WTC11 (cell line): Measurements from ENCODE around the gene MLF2. TPM values are rescaled to one million over a fixed set of nuclear protein-coding genes. Genes with fewer than 3 reads are reported as not detected.

Experiments
- ATF1 ChIP-seq: sonication (generic); formaldehyde crosslinking; IDR thresholded peaks from 2 replicates; pipeline ENCODE4 v1.8.1; 2023; ENCODE audit warnings: mild to moderate bottlenecking, moderate library complexity, missing genetic modification reagents
- CREB1 ChIP-seq: sonication (generic); formaldehyde crosslinking; IDR thresholded peaks from 2 replicates; pipeline ENCODE4 v1.8.0; 2023; ENCODE audit warnings: mild to moderate bottlenecking, missing genetic modification reagents
- FOXP1 ChIP-seq: sonication (generic); formaldehyde crosslinking; IDR thresholded peaks from 2 replicates; pipeline ENCODE4 v1.8.0; 2022; ENCODE audit warnings: missing genetic modification reagents, mild to moderate bottlenecking, moderate library complexity, borderline replicate concordance
- GRHL2 ChIP-seq: fragments of 250-450 bp; sonication (Bioruptor Pico); IDR thresholded peaks from 2 replicates; pipeline ENCODE4 v1.8.0; 2022; ENCODE audit warnings: mild to moderate bottlenecking, moderate library complexity; ENCODE audit not compliant: insufficient replicate concordance, severe bottlenecking
- GTF2I ChIP-seq: fragments of 250-450 bp; sonication (Bioruptor Pico); conservative IDR thresholded peaks from 2 replicates; pipeline ENCODE4 v1.4.0; 2021; ENCODE audit warnings: mild to moderate bottlenecking
- MXD4 ChIP-seq: fragments of 250-450 bp; sonication (Bioruptor Pico); IDR thresholded peaks from 2 replicates; pipeline ENCODE4 v1.8.0; 2021; ENCODE audit warnings: mild to moderate bottlenecking, moderate library complexity, borderline replicate concordance
- NR1H2 ChIP-seq: sonication (generic); formaldehyde crosslinking; IDR thresholded peaks from 2 replicates; pipeline ENCODE4 v1.9.0; 2021; ENCODE audit warnings: mild to moderate bottlenecking, moderate library complexity, missing genetic modification reagents
- OVOL2 ChIP-seq: fragments of 250-450 bp; sonication (Bioruptor Pico); IDR thresholded peaks from 2 replicates; pipeline ENCODE4 v1.9.0; 2021; ENCODE audit warnings: mild to moderate bottlenecking, borderline replicate concordance
- RELA ChIP-seq: sonication (generic); formaldehyde crosslinking; IDR thresholded peaks from 2 replicates; pipeline ENCODE4 v1.8.1; 2022; ENCODE audit warnings: missing genetic modification reagents, mild to moderate bottlenecking, borderline replicate concordance
- SMAD4 ChIP-seq: sonication (generic); formaldehyde crosslinking; IDR thresholded peaks from 2 replicates; pipeline ENCODE4 v1.8.0; 2022; ENCODE audit warnings: mild to moderate bottlenecking, missing genetic modification reagents
- SP1 ChIP-seq: sonication (generic); formaldehyde crosslinking; conservative IDR thresholded peaks from 2 replicates; pipeline ENCODE4 v1.8.1; 2022; ENCODE audit warnings: missing genetic modification reagents
- TEAD4 ChIP-seq: sonication (generic); formaldehyde crosslinking; IDR thresholded peaks from 2 replicates; pipeline ENCODE4 v1.8.0; 2022; ENCODE audit warnings: mild to moderate bottlenecking, missing genetic modification reagents
- ZNF232 ChIP-seq: sonication (generic); formaldehyde crosslinking; IDR thresholded peaks from 2 replicates; pipeline ENCODE4 v1.8.0; 2022; ENCODE audit warnings: mild to moderate bottlenecking, missing genetic modification reagents
- ZNF317 ChIP-seq: sonication (generic); formaldehyde crosslinking; IDR thresholded peaks from 2 replicates; pipeline ENCODE4 v1.8.1; 2023; ENCODE audit warnings: low read depth, mild to moderate bottlenecking, moderate library complexity, missing genetic modification reagents, borderline replicate concordance
- ZNF671 ChIP-seq: fragments of 250-450 bp; sonication (Bioruptor Pico); IDR thresholded peaks from 2 replicates; pipeline ENCODE4 v1.8.0; 2021; ENCODE audit warnings: mild to moderate bottlenecking
- total RNA-seq: library from RNA; stranded (reverse); gene quantifications from 3 replicates; pipeline ENCODE4 v1.2.3, GENCODE V29; 2021
- TF ChIP-seq, protein P1 (sequence below): fragments of 250-450 bp; sonication (Bioruptor Pico); IDR thresholded peaks from 2 replicates; pipeline ENCODE4 v1.9.0; 2021; ENCODE audit warnings: mild to moderate bottlenecking, borderline replicate concordance
- TF ChIP-seq, protein P2 (sequence below): fragments of 250-450 bp; sonication (Bioruptor Pico); IDR thresholded peaks from 2 replicates; pipeline ENCODE4 v1.9.0; 2021; ENCODE audit warnings: mild to moderate bottlenecking
- TF ChIP-seq, protein P3 (sequence below): sonication (generic); formaldehyde crosslinking; IDR thresholded peaks from 2 replicates; pipeline ENCODE4 v1.8.0; 2022; ENCODE audit warnings: mild to moderate bottlenecking, missing genetic modification reagents
- TF ChIP-seq, protein P4 (sequence below): sonication (generic); formaldehyde crosslinking; IDR thresholded peaks from 2 replicates; pipeline ENCODE4 v1.8.1; 2023; ENCODE audit warnings: mild to moderate bottlenecking, missing genetic modification reagents
- TF ChIP-seq, protein P5 (sequence below): sonication (generic); formaldehyde crosslinking; IDR thresholded peaks from 2 replicates; pipeline ENCODE4 v1.8.1; 2023; ENCODE audit warnings: mild to moderate bottlenecking, missing genetic modification reagents
- TF ChIP-seq, protein P6 (sequence below): fragments of 250-450 bp; sonication (Bioruptor Pico); IDR thresholded peaks from 2 replicates; pipeline ENCODE4 v2.1.2; 2022; ENCODE audit warnings: mild to moderate bottlenecking, moderate library complexity
- TF ChIP-seq, protein P7 (sequence below): sonication (generic); formaldehyde crosslinking; conservative IDR thresholded peaks from 2 replicates; pipeline ENCODE4 v1.8.1; 2022; ENCODE audit warnings: mild to moderate bottlenecking, missing genetic modification reagents
- TF ChIP-seq, protein P8 (sequence below): fragments of 250-450 bp; sonication (Bioruptor Pico); IDR thresholded peaks from 2 replicates; pipeline ENCODE4 v1.8.0; 2021; ENCODE audit warnings: mild to moderate bottlenecking

Gene MLF2
- total RNA-seq, 1 experiment from 2014 or later, result 236 TPM

DNA sequence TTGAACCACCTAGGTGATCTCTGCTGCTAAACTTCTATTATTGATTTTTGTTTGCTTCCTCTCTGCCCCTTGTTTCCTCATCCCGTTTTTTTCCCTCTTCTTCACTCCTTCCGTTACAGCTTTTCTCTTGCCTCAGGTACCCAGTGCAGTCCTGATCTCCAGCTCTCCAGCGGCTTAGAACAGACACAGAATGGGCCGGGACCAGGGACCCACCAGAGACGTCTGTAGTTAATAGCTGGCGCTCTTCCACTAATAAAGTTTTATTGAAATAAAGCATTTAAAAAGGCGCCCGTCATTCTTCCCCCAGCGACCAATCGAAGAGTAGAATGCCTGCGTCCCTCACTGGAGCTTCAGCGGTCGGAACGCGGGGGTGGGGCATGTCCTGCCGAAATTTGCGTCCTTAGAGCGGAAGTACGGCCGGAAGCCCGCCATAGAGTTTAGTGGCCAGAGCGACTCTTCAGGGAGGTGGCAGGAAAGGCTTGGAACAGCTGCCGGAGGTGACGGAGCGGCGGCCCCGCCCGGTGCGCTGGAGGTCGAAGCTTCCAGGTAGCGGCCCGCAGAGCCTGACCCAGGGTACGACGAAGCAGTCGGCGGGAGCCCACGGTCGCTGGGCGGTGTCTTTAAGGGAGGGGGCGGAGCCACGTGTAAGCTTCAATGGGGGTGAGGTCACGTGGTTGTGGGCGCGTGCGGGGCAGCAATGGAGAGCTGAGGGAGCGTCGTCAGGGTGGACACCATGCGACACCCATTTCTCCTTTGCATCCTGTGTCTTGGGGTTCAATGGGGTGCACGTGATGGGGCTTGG, 29.1 kb downstream of the MLF2 start, which contains the start of gene COPS7A (continued):
- TF ChIP-seq MXD4 (CRISPR knock-in tag) (no peak), TEAD4 (CRISPR knock-in tag) (peak; percentile 79; the same call in 1 of the 2 replicates), NR1H2 (CRISPR knock-in tag) (peak; percentile 79; the same call in 1 of the 2 replicates), FOXP1 (CRISPR knock-in tag) (peak; percentile 99), SMAD4 (CRISPR knock-in tag) (0 out of 2 replicates have a peak, but pooled peaks have one; percentile 49), CREB1 (peak; percentile 87), ZNF671 (CRISPR knock-in tag) (no peak), SP1 (CRISPR knock-in tag) (peak; percentile 95), ZNF232 (CRISPR knock-in tag) (peak; percentile 89; the same call in 1 of the 2 replicates), GTF2I (CRISPR knock-in tag) (no peak), GRHL2 (CRISPR knock-in tag) (no peak), OVOL2 (CRISPR knock-in tag) (no peak), ZNF317 (CRISPR knock-in tag) (peak; percentile 76), ATF1 (CRISPR knock-in tag) (peak; percentile 94), RELA (CRISPR knock-in tag) (peak; percentile 89)
- TF ChIP-seq, protein P1, sequence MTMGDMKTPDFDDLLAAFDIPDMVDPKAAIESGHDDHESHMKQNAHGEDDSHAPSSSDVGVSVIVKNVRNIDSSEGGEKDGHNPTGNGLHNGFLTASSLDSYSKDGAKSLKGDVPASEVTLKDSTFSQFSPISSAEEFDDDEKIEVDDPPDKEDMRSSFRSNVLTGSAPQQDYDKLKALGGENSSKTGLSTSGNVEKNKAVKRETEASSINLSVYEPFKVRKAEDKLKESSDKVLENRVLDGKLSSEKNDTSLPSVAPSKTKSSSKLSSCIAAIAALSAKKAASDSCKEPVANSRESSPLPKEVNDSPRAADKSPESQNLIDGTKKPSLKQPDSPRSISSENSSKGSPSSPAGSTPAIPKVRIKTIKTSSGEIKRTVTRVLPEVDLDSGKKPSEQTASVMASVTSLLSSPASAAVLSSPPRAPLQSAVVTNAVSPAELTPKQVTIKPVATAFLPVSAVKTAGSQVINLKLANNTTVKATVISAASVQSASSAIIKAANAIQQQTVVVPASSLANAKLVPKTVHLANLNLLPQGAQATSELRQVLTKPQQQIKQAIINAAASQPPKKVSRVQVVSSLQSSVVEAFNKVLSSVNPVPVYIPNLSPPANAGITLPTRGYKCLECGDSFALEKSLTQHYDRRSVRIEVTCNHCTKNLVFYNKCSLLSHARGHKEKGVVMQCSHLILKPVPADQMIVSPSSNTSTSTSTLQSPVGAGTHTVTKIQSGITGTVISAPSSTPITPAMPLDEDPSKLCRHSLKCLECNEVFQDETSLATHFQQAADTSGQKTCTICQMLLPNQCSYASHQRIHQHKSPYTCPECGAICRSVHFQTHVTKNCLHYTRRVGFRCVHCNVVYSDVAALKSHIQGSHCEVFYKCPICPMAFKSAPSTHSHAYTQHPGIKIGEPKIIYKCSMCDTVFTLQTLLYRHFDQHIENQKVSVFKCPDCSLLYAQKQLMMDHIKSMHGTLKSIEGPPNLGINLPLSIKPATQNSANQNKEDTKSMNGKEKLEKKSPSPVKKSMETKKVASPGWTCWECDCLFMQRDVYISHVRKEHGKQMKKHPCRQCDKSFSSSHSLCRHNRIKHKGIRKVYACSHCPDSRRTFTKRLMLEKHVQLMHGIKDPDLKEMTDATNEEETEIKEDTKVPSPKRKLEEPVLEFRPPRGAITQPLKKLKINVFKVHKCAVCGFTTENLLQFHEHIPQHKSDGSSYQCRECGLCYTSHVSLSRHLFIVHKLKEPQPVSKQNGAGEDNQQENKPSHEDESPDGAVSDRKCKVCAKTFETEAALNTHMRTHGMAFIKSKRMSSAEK (CRISPR knock-in tag), result no peak
- TF ChIP-seq, protein P2, sequence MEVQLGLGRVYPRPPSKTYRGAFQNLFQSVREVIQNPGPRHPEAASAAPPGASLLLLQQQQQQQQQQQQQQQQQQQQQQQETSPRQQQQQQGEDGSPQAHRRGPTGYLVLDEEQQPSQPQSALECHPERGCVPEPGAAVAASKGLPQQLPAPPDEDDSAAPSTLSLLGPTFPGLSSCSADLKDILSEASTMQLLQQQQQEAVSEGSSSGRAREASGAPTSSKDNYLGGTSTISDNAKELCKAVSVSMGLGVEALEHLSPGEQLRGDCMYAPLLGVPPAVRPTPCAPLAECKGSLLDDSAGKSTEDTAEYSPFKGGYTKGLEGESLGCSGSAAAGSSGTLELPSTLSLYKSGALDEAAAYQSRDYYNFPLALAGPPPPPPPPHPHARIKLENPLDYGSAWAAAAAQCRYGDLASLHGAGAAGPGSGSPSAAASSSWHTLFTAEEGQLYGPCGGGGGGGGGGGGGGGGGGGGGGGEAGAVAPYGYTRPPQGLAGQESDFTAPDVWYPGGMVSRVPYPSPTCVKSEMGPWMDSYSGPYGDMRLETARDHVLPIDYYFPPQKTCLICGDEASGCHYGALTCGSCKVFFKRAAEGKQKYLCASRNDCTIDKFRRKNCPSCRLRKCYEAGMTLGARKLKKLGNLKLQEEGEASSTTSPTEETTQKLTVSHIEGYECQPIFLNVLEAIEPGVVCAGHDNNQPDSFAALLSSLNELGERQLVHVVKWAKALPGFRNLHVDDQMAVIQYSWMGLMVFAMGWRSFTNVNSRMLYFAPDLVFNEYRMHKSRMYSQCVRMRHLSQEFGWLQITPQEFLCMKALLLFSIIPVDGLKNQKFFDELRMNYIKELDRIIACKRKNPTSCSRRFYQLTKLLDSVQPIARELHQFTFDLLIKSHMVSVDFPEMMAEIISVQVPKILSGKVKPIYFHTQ (CRISPR knock-in tag), result no peak
- TF ChIP-seq, protein P3, sequence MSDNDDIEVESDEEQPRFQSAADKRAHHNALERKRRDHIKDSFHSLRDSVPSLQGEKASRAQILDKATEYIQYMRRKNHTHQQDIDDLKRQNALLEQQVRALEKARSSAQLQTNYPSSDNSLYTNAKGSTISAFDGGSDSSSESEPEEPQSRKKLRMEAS (CRISPR knock-in tag), result peak; percentile 99
- TF ChIP-seq, protein P4, sequence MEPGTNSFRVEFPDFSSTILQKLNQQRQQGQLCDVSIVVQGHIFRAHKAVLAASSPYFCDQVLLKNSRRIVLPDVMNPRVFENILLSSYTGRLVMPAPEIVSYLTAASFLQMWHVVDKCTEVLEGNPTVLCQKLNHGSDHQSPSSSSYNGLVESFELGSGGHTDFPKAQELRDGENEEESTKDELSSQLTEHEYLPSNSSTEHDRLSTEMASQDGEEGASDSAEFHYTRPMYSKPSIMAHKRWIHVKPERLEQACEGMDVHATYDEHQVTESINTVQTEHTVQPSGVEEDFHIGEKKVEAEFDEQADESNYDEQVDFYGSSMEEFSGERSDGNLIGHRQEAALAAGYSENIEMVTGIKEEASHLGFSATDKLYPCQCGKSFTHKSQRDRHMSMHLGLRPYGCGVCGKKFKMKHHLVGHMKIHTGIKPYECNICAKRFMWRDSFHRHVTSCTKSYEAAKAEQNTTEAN (CRISPR knock-in tag), result peak; percentile 93
- TF ChIP-seq, protein P5, sequence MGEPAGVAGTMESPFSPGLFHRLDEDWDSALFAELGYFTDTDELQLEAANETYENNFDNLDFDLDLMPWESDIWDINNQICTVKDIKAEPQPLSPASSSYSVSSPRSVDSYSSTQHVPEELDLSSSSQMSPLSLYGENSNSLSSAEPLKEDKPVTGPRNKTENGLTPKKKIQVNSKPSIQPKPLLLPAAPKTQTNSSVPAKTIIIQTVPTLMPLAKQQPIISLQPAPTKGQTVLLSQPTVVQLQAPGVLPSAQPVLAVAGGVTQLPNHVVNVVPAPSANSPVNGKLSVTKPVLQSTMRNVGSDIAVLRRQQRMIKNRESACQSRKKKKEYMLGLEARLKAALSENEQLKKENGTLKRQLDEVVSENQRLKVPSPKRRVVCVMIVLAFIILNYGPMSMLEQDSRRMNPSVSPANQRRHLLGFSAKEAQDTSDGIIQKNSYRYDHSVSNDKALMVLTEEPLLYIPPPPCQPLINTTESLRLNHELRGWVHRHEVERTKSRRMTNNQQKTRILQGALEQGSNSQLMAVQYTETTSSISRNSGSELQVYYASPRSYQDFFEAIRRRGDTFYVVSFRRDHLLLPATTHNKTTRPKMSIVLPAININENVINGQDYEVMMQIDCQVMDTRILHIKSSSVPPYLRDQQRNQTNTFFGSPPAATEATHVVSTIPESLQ (CRISPR knock-in tag), result peak; percentile 71; the same call in 1 of the 2 replicates
- TF ChIP-seq, protein P6, sequence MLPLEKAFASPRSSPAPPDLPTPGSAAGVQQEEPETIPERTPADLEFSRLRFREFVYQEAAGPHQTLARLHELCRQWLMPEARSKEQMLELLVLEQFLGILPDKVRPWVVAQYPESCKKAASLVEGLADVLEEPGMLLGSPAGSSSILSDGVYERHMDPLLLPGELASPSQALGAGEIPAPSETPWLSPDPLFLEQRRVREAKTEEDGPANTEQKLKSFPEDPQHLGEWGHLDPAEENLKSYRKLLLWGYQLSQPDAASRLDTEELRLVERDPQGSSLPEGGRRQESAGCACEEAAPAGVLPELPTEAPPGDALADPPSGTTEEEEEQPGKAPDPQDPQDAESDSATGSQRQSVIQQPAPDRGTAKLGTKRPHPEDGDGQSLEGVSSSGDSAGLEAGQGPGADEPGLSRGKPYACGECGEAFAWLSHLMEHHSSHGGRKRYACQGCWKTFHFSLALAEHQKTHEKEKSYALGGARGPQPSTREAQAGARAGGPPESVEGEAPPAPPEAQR (CRISPR knock-in tag), result no peak
- TF ChIP-seq, protein P7, sequence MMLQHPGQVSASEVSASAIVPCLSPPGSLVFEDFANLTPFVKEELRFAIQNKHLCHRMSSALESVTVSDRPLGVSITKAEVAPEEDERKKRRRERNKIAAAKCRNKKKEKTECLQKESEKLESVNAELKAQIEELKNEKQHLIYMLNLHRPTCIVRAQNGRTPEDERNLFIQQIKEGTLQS (CRISPR knock-in tag), result peak; percentile 93
- TF ChIP-seq, protein P8, sequence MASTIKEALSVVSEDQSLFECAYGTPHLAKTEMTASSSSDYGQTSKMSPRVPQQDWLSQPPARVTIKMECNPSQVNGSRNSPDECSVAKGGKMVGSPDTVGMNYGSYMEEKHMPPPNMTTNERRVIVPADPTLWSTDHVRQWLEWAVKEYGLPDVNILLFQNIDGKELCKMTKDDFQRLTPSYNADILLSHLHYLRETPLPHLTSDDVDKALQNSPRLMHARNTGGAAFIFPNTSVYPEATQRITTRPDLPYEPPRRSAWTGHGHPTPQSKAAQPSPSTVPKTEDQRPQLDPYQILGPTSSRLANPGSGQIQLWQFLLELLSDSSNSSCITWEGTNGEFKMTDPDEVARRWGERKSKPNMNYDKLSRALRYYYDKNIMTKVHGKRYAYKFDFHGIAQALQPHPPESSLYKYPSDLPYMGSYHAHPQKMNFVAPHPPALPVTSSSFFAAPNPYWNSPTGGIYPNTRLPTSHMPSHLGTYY (CRISPR knock-in tag), result no peak
